Measurements from ENCODE around the gene TOP3B. TPM values are rescaled to one million over a fixed set of nuclear protein-coding genes. Genes with fewer than 3 reads are reported as not detected.

The TOP3B gene
- total and polyA plus RNA-seq, 2 donors (not counting 1 experiment from before 2014, with no cell fraction given): 7.4 to 16.5 TPM

DNA sequence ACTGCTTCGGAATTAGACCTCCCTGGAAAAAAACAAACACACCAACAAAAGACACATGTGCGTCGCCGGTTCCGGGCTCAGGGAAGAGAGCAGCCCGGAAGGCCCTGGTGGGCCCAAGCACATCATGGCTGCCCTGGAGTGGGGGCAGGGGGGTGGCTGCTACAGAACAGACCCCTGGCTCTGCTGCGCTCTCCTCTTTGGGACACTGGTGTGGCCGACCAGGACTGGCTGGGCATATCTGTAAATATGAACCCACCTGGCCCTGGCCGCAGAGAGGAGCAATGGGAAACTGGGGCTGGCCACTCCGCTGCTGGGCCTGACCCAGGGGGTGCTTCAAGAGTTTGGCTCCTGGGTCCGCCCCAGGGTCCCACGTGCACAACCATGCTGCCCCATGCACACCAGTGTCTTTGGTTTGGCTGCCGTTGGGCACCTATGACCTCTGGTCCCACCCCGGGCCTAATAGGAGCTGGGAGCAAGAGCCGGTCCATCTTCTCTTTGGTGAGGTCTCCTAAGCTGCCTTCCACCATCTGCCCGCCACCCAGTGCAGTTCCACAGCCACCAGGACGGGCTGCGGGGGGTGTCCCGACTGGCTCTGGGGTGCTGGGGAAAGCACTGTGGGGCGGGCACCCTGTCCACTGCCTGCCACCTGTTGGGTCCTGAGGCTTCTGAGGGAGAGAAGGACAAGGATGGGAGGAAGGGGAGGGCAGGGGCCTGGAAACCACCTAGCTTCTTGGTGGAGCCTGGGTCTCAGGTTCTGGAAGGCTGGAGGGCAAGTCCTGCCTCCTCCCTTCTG lies 60.0 kb downstream of the TOP3B start:
- Histone ChIP-seq H3K27me3 (ENCODE audit: control insufficient read depth, insufficient read depth, low read length) (no peaks in the 10 kb centered on the region), H2AFZ (ENCODE audit: low read length) (no peak overlapping the region), H3K4me1 (ENCODE audit: control insufficient read depth, extremely low read depth, insufficient read depth, low read length) (no peaks in the 10 kb centered on the region), H3K79me2 (ENCODE audit: control insufficient read depth, insufficient read depth, low read length) (no peaks in the 10 kb centered on the region), H3K36me3 (ENCODE audit: control insufficient read depth, insufficient read depth, low read length) (peaks cover 4% of the 10 kb centered on the region), H3K9me3 (ENCODE audit: control insufficient read depth, insufficient read depth, low read depth, low read length) (no peaks in the 10 kb centered on the region), H3K4me3 (replicated peaks in 1 of 4; ENCODE audit: control extremely low read depth in 1 of 4, insufficient read depth in 1 of 4, low read depth in 3 of 4, low read length in 4 of 4) (no peak overlapping the region), H3K9ac (ENCODE audit: insufficient read depth, low read length) (no peak overlapping the region), H4K20me1 (ENCODE audit: control insufficient read depth, extremely low read depth, insufficient read depth, low read length) (no peaks in the 10 kb centered on the region), H3K4me2 (ENCODE audit: extremely low read depth, insufficient read depth, low read length) (no peak overlapping the region), H3K27ac (ENCODE audit: insufficient read depth, low read length) (no peak overlapping the region)
- DNase-seq (ENCODE audit: low read depth in 2 of 2): no peak
- TF ChIP-seq, protein P1, sequence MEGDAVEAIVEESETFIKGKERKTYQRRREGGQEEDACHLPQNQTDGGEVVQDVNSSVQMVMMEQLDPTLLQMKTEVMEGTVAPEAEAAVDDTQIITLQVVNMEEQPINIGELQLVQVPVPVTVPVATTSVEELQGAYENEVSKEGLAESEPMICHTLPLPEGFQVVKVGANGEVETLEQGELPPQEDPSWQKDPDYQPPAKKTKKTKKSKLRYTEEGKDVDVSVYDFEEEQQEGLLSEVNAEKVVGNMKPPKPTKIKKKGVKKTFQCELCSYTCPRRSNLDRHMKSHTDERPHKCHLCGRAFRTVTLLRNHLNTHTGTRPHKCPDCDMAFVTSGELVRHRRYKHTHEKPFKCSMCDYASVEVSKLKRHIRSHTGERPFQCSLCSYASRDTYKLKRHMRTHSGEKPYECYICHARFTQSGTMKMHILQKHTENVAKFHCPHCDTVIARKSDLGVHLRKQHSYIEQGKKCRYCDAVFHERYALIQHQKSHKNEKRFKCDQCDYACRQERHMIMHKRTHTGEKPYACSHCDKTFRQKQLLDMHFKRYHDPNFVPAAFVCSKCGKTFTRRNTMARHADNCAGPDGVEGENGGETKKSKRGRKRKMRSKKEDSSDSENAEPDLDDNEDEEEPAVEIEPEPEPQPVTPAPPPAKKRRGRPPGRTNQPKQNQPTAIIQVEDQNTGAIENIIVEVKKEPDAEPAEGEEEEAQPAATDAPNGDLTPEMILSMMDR (conservative IDR thresholded peaks at IDR 0.05 in 1 of 2, IDR thresholded peaks at IDR 0.05 in 1 of 2; ENCODE audit: low read depth in 1 of 2, low read length in 2 of 2): no peak
- no peak for TF ChIP-seq EZH2 (IDR thresholded peaks at IDR 0.05; ENCODE audit: low read length, missing control alignments)

DNA sequence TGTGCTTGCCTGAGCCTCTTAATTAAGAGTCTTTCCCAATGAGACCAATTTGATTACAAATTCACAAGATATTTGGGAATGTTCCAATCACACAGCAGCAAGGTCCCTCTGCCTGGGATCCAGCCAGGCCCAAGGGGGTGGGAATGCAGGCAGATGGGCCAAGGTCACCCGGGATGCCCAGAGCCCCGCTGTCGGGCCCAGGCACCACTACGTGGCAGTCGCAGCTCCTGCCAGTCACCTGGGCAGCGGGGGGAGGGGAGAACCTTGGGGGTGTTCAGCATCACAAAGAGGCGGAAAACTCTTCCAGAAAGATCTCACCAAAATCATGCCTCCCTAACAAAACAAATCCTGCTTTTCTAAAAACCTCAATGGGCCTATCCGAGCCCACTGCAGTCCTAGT lies 60.9 kb downstream of the TOP3B start:
- Histone ChIP-seq H4K20me1 (ENCODE audit: control insufficient read depth, extremely low read depth, insufficient read depth, low read length) (no peaks in the 10 kb centered on the region), H2AFZ (ENCODE audit: low read length) (no peak overlapping the region), H3K9ac (ENCODE audit: insufficient read depth, low read length) (no peak overlapping the region), H3K9me3 (ENCODE audit: control insufficient read depth, insufficient read depth, low read depth, low read length) (no peaks in the 10 kb centered on the region), H3K4me2 (ENCODE audit: extremely low read depth, insufficient read depth, low read length) (no peak overlapping the region), H3K4me3 (replicated peaks in 1 of 4; ENCODE audit: control extremely low read depth in 1 of 4, insufficient read depth in 1 of 4, low read depth in 3 of 4, low read length in 4 of 4) (no peak overlapping the region), H3K27ac (ENCODE audit: insufficient read depth, low read length) (no peak overlapping the region), H3K36me3 (ENCODE audit: control insufficient read depth, insufficient read depth, low read length) (peaks cover 3% of the 10 kb centered on the region), H3K27me3 (ENCODE audit: control insufficient read depth, insufficient read depth, low read length) (no peaks in the 10 kb centered on the region), H3K79me2 (ENCODE audit: control insufficient read depth, insufficient read depth, low read length) (no peaks in the 10 kb centered on the region), H3K4me1 (ENCODE audit: control insufficient read depth, extremely low read depth, insufficient read depth, low read length) (no peaks in the 10 kb centered on the region)
- peak in 1 of 2 donors; percentile 23 for DNase-seq (ENCODE audit: low read depth in 2 of 2)
- TF ChIP-seq EZH2 (IDR thresholded peaks at IDR 0.05; ENCODE audit: low read length, missing control alignments): no peak
- TF ChIP-seq, protein P1 (conservative IDR thresholded peaks at IDR 0.05 in 1 of 2, IDR thresholded peaks at IDR 0.05 in 1 of 2; ENCODE audit: low read depth in 1 of 2, low read length in 2 of 2): no peak

DNA sequence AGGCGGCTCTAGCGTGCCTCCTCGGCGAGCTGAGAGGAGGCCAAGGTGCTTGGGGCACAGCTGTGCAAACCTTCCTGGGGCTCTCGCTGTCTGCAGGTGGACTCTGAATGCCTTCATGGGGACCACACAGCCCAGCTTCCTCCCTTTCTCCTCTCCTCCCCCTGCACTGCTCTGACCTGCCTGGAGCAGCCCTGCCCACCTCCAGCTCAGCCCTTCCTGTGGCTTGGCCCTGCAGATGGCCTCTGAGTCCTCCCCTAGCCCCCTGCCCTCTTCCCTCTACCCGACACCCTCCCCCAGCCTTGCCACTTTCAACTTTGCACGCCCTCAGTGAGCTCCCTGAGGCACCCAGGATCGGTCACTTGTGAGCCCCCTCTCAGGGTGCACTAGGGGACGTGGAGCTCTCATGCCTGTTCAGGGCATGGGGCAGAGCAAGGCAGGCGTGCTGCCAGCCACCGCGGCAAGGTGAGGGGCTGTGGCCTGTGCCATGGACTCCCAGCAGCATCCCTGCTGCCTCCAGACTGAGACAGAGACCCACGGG lies 61.3 kb downstream of the TOP3B start:
- Histone ChIP-seq H3K9ac (ENCODE audit: insufficient read depth, low read length) (no peak overlapping the region), H3K4me2 (ENCODE audit: extremely low read depth, insufficient read depth, low read length) (no peak overlapping the region), H2AFZ (ENCODE audit: low read length) (no peak overlapping the region), H3K9me3 (ENCODE audit: control insufficient read depth, insufficient read depth, low read depth, low read length) (no peaks in the 10 kb centered on the region), H3K4me3 (replicated peaks in 1 of 4; ENCODE audit: control extremely low read depth in 1 of 4, insufficient read depth in 1 of 4, low read depth in 3 of 4, low read length in 4 of 4) (no peak overlapping the region), H3K4me1 (ENCODE audit: control insufficient read depth, extremely low read depth, insufficient read depth, low read length) (no peaks in the 10 kb centered on the region), H3K27me3 (ENCODE audit: control insufficient read depth, insufficient read depth, low read length) (no peaks in the 10 kb centered on the region), H3K36me3 (ENCODE audit: control insufficient read depth, insufficient read depth, low read length) (peaks cover 3% of the 10 kb centered on the region), H3K79me2 (ENCODE audit: control insufficient read depth, insufficient read depth, low read length) (no peaks in the 10 kb centered on the region), H4K20me1 (ENCODE audit: control insufficient read depth, extremely low read depth, insufficient read depth, low read length) (no peaks in the 10 kb centered on the region), H3K27ac (ENCODE audit: insufficient read depth, low read length) (no peak overlapping the region)
- no peak for DNase-seq (ENCODE audit: low read depth in 2 of 2)
- TF ChIP-seq EZH2 (IDR thresholded peaks at IDR 0.05; ENCODE audit: low read length, missing control alignments): no peak
- TF ChIP-seq, protein P1 (conservative IDR thresholded peaks at IDR 0.05 in 1 of 2, IDR thresholded peaks at IDR 0.05 in 1 of 2; ENCODE audit: low read depth in 1 of 2, low read length in 2 of 2): no peak

Measured in fibroblast of lung (primary cell).